ENCODE data around the gene HIC2.
A peak's percentile ranks its signal among the peaks of the same experiment; 100 is the strongest.
"Not testable (repeated sequence)": the region's sequence is repeated elsewhere in the genome, so short reads cannot be mapped to it uniquely, and the experiment has no call there.

HIC2 gene

DNA sequence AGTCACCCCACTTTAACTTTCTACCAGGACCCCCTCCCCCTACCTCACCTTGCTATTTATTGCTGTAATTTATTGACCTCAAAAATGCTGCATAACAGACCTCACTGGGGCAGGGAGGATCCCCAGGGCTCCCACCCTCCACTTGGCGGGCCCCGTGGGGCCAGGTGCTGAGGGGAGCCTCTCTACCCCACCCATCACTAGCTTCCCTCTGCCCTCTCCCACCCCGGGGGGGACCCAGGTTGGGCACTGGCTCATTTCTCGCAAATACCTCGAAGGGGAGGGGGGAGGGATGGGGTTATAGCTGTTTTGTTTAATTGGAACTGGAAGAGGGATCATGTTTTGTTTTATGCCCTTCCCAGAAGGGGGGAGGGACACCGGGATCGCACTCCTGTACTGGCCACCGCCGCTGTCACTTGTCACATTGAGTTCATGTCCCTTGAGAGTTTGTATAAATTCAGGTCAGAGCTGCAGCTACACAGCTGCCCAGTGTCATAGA, 33.7 kb downstream of the HIC2 start:
- no peak for DNase-seq

DNA sequence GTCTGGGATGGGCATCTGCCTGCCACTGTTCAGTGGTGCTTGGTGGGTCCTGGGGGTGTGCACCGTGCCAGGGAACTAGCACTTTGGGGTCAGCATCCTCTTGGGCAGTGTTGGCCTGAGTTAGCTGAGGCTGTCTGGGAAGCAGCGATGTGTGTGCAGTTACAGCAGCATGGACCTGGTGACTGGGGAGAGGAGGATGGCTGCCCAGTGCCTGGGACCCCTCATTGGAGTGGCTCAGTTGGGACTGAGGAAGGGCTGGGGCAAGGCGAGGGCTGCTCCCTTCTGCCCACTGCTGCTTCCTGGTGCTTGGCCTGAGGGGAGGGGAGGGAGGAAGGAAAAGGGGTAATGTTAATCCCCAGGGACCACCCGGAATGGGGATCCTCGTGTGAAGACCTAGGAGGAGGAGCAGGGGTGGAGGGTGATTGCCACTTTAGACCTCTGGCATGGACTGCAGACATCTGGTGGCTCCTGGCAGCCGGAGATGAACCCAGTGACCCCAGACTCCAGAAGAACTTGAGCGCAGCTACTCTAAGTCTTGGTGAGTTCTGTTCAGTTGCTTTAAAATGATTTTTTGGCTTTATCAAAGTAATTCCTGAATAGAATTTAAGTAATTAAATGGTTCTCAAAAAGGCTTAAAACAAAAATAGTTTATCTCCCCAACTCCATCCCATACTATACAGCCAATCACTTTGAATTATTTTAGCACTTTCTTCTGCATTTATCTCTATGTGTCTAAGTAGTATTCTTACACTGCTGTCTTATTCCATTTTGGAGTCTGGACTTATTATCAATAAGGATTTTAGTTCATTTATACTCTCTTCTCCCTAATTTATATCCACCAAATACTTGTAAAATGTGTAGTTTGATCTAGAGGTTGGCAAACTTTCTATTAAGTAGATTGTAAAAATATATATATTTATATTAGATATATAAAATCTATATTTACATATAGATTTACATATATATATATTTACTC, 34.7 kb downstream of the HIC2 start:
- DNase-seq, result no peak

DNA sequence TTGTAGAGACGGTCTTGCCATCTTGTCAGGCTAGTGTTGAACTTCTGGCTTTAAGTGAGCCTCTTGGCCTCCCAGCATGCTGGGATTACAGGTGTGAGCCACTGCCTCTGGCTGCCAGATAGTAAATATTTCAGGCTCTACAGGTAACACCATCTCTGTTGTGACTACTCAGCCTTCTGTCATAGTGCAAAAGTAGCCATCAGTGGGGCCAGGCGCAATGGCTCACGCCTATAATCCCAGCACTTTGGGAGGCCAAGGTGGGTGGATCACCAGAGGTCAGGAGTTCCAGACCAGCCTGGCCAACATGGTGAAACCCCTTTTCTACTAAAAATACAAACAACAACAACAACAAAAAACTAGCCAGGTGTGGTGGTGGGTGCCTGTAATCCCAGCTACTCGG, 35.5 kb downstream of the HIC2 start:
- not testable (repeated sequence) for DNase-seq

DNA sequence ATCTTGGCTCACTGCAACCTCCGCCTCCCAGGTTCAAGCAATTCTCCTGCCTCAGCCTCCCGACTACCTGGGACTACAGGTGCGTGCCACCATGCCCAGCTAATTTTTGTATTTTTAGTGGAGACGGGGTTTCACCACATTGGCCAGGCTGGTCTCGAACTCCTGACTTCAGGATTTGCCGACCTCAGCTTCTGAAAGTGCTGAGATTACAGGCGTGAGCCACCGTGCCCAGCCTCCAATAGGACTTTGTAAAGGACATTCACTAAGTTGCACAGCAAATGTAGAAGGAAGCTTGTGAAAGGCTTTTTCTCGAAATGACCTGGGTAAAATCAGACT, 37.8 kb downstream of the HIC2 start:
- not testable (repeated sequence) for DNase-seq

DNA sequence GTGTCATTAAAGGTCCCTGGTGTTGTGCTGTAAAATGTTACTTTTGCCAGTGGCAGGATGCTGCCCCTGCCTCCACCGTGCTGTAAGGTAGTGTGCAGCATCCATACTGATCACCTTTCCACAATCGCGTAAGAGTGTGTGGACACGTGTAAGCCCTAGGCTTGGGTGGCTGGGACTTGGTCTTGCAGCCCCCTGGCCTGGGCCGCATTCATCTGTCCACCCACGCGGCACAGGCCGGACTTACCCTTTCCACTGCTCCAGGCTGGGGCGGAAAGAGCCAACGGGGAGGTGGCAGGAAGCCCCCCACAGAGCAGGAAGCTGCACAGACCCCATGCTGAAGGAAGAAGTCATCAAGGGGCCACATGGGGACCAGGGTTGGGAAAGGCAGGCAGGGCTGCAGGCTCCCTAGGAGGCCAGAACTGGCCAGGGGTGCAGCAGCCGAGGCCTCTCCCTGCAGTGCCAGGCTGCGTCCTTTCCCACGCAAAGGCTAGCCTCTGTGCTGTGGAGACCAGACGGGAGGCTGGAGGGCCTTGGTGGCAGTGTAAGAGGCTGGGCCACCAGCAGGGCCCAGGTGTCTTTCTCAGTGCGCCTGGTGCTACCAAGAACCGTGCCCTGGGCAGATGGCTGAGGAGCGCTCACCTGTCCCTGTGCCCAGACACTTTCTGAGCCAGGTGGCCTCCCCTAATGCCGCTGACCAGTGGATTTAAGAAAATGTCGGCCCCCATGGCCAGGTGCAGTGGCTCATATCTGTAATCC, 38.3 kb downstream of the HIC2 start:
- no peak for DNase-seq

DNA sequence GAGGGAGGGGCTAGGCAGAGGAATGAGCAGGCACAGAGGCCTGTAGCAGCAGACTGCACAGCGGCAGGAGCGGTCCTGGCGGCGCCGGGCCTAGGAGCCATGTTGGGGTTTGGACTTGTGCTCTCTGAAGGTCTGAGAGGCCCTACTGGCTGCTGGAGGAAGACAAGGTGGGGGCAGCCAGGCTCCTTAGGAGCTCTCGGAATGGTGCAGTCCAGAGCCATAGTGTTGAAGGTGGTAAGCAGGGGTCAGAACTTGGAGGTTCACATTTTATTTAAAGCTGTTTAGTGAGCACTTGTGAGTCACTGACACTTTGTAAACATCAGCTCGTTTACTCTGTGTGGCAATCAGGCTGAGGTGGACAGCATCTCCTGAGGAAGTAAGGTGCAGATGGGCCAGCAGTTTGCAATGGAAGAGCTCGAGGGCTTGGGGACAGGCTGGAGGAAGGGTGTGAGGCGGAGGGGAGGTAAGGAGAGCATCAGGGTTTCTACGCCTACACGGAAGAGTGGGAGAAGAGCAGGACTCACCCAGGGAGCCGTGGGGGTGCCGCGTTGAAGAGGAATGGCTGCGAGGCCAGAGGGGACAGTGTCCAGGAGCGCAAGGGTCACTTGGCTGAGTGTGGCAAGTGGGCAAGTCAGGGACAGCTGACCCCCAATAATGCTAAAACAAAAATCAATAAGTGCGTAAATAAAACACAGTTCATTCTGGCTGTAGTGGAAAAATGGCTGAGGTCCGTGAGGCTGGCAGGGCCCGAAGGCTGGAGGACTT, 40.0 kb downstream of the HIC2 start:
- no peak for DNase-seq

DNA sequence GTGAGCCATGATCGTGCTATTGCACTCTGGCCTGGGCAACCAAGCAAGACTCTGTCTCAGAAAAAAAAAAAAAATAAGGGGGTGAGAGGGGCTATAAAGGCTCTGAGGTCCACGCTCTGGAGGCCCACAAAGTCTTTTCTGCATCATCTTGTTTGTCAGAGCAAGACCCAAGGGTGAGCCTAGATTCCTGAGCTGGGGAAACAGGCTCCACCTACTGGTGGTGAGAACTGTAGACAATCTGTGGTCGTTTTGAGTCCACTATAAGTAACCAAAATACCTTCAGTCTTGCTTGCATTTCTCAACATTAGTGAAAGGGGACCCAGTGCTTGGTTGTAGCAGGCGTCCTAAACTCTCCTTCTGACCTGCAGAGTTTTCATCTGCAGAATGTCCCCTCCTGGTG, 45.5 kb downstream of the HIC2 start:
- DNase-seq, result not testable (repeated sequence)

DNA sequence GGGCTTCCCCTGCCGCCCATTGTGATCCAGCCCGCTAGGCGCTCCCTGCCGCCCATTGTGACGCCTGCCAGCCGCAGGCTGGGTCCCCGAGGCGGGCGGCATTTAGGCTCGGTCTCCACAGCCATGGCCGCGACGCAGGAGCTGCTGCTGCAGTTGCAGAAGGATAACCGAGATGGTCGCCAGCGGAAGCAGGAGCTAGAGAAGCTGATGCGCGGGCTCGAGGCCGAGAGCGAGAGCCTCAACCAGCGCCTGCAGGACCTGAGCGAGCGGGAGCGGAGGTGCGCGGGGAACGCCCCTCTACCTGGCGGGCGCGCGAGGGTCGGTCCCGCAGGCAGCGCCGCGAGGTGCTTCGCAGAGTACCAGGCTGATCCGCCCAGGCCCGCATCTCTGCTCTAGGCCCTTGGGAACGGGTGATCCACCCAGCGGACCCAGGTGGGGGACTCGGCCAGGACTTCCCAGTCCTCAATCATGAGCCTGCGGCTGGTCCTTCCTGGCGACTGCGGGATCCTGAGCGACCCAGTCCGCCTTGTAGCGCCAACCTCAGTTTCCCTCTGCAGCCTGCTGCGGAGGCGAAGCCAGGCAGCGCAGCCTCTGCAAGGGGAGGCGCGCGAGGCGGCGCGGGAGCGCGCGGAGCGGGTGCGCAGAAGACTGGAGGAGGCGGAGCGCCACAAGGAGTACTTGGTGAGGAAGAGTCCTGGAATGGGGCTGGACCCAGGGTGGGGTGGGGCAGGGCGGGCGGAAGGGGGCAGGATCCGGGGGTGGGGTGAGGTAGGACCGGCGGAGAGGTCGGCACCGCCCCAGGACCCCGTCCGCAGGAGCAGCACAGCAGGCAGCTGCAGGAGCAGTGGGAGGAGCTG, 50.4 kb downstream of the HIC2 start, which contains the start of gene TMEM191C:
Gene TMEM191C, plus strand, starts transcription at position 51 of the 857 bp plus-strand sequence. Its CDS starts 73 bp downstream, at position 124.
- not testable (repeated sequence) for DNase-seq

DNA sequence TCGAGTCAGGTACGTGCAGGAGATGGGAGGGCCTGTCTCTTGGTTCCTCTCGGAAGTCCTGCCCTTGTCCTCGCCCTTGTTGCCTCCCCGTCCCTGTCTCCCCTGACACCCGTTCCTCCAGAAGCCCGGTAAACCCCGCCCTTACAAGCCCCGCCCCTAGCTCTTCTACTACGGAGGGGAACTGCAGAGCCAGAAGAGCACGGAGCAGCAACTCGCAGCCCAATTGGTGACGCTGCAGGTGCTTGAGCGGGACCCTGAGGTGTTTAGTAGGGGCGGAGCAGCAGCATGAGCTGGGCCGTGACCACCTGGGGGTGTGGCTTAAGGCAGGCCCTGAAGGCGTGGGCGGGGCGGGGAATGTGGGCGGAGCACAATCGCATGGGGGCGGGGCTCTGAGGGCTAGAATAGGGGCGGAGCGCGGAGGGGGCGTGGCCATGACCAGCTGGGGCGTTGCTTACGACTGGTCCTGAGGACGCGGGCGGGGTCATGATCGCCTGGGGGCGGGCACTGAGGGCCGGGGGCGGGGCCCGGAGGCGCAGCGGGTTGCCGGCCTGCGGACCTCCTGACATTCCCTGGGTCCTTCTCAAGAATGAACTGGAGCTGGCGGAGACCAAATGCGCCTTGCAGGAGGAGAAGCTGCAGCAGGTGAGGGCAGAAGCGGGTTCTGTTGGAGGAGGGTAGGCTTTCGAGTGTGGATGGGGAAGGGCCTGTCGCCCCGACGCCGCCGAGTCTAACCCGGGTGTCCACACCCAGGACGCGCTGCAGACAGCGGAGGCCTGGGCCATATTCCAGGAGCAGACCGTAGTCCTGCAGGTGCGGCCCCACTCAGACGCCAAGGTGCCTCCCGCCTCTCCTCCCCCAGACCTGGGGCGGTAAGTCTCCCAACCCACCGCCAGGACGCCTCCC, 51.3 kb downstream of the HIC2 start:
- DNase-seq, result peak; percentile 89

DNA sequence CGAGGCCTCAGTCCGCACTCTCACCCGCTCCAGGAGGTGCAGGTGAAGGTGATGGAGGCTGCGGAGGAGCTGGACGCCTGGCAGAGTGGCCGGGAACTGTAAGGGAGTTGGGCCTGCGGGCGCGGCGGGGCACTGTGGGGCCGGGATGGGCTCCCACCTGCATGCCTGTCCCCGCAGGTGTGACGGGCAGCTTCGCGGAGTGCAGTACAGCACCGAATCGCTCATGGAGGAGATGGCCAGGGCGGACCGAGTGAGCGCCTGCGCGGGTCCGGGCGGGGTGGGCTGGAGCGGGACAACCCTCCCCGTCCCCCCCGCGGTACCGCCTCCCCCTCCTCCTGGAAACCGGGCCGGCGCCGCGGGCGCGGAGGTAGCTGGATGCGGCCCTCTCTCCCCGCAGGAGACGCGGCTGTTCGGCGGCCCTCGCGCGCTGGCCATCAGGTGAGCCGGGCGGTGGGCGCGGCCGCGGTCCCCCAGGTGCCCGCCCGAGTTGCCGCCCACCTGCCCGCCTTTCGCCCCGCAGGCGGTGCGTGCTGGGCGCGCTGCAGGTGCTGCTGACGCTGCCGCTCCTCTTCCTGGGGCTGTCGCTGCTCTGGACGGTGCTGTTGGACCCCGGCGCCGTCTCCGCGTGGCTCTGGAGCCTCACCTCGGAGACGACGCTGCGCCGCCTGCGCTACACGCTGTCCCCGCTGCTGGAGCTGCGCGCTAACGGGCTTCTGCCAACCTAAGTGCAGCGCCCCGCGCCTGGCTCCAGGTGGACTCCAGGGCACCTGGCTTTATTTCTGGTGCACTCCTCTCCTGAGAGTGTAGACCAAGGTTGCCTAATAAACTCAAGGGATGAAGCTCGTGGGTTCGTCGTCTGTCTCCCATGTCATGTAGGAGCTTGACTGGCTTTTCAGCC, 52.2 kb downstream of the HIC2 start:
- DNase-seq, result not testable (repeated sequence)

DNA sequence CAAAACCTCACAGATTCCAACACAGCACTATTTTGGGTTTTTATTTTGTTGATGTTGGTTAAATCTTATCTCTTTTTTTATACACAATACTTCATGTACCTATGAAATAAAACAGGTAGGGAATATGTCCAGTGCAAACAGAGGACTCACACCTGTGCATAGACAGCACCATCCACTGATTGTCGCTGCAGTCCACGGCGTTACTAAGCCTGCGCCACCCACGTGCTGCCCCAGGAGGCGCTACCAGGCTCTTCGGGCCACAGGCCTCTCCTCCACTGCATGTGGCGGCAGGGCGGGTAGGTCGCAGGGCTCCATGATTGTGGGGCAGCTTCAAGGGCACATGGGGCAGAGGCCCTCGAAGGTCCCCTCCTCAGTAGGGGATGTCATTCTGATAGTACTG, 55.8 kb downstream of the HIC2 start:
- not testable (repeated sequence) for DNase-seq

DNA sequence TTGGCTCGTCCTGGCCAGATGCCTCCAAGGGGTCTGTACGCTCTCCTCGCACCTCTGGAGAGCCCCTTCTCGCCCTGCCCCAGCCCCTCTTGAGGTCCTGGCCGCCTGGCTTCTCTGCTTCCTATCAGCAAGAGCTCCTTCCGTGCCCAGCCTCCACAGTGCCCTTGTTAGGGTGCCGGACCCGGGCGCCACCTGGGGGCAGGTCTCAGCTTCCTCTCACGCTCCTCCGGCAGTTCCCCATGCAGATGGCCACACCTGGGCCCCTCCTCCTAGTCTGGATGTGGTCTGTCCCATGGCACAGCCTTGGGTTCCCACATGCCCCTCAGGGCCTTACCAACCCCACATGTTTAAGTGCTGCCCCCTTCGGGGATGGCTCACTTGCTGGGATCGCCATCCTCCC, 56.5 kb downstream of the HIC2 start:
- not testable (repeated sequence) for DNase-seq

DNA sequence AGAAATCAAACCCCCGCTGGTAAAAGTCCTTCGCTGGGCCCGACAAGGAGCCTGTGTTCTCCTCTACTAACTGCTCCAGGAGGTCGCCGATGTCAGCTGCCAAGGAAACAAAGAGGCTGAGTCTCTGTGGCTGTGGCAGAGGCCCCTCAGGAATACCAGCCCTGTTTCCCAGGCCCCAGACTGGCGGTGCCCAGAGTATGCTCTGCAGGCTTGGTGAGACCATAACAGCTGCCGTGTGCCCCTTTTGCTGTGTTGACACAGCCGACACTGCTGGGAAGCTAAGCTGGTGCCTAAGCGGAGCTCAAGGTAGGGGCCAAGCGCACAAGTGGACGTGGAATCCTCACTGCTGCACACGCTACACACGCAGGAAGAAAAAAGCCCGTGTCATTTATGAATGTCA, 66.9 kb downstream of the HIC2 start:
- not testable (repeated sequence) for DNase-seq

DNA sequence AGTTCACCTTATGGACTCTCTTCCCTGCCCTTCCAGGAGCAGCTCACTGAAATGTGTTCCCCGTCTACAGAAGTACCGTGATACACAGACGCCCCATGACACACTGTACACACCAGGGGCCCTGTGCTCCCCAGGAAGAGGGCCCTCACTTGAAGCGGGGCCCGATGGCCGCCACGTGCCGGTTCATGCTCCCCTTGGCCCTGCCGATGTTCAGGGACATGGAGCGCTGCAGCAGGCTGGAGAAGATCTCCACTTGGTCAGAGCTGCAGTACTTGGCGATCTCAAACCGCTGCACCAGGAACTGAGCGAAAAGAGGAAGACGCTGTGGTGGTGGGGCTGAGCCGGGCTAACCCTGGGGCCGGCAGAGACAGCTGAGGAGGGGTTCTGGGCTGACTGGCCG, 70.6 kb downstream of the HIC2 start:
- DNase-seq, result not testable (repeated sequence)

DNA sequence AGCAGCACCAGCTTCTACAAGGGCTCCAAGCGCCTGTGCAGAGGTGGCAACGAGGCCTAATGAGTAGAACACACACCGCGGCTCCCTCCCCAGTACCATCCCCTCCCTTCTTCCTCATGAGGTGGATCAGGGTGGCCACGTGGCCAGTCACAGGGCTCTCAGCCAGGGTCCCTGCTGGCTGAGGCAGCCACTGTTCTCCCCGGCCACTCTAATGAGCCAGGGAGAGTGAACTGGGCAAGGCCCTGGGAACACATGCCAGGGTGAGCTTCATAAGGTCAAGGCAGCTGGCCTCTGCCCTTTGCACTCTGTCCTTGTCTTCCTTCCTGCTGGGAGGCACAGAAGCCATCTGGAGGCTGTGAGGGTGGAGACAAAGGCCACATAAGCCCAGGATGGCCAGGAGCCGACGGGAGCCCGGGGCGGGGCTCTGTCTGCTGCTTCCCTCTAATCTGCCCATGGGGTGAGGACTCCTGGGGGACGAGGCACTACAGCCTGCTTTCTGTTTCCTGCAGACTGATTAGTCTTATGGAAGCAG, 72.0 kb downstream of the HIC2 start:
- not testable (repeated sequence) for DNase-seq

DNA sequence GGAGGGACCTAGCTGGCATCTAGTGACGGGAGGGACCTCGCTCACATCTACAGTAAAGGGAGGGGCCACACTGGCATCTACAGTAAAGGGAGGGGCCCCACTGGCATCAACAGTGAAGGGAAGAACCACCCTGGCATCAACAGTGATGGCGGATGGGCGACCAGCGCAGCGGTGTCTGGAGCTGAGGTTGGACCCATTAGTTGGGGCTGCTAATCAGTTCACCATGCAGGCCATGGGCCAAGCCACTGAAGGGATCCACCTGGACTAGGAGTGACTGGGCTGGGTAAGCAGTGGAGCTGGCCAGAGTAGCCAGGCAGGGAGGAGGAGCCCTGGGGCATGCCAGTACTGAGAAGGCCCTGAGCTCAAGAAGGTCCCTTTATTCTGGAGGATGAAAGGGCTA, 73.4 kb downstream of the HIC2 start:
- not testable (repeated sequence) for DNase-seq

DNA sequence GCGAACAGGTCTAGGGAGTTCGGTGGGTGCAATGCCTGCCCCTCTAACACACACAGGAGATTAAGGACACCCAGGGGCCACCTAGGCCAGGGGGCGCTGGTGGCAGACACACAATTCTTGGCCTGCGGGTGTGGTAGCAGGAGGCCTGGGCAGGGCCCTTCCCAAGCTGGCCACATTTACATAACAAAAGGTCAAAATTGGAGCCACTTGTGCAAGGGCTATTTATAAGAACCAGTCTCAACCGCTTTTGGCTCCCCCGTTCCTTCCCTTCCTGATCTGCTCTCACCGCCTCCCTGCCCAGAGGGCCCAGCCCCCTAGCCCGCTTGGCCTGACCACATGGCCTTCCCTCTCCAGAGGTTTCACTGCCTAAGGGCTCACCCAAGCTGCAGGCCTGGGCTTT, 75.1 kb downstream of the HIC2 start:
- not testable (repeated sequence) for DNase-seq

DNA sequence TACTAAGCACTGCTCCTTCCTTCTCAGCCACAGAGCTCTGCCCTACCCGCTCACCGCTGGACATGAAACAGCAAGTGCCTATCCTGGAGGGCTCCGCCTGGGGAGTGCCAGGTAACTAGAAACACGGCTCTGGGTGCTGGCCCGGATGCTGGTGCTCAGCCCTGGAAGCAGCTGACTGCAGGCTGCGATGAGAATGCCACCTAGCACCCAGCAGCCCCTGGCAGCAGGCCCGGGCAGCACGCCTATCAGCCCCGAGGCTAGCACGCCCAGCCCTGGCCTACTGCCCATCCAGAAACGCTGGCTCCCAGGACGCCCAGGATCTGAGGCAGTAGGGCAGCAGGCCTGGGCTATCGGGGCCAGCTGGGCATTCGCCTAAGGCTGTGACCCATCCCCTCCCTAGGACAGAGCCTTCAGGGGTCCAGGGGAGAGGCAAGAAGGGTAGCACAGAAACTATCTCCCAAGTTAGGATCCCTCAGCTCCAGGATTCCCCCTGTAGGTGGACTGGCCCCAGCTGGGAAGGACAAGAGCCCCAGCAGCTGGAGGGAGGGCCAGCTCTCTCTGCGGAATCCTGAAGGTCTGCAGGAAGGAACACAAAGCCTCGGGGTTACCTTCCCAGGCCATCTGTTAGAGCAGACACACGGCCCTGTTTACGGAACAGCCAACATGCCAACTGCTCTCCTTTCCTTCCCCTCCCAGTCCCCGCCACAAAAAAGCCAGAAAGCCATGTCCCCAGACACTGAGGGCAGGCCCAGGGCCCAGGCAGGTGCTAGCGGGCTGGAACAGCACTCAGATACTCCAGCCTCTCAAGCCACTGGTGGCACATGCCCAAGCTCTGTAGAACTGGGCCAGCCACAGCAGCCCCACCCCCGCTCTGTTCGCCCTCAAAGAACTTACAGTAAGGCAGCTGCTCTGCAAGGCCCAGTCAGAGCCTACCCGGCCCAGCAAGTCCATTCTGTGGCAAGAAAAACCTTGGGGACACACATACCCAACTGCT, 76.9 kb downstream of the HIC2 start:
- DNase-seq, result not testable (repeated sequence)

Data from activated CD4-positive, alpha-beta T cell treated with anti-CD3 and anti-CD28 coated beads, Interleukin-10, Interleukin-2, amounts not matched to agents 100 ng/mL and 50 ng/mL, durations not matched to agents 16 hours and 8 hours (primary cell).